GM10266 (cell line): ENCODE data around the gene ABCB4.

Experiments used
- DNase-seq: peaks from one replicate; pipeline ENCODE4 v3.0.0; 2012; ENCODE audit errors: extremely low spot score
- TF ChIP-seq, protein P1 (sequence below): IDR thresholded peaks from 2 replicates; pipeline ENCODE4 v1.5.1; 2012; ENCODE audit warnings: mild to moderate bottlenecking, low read depth; ENCODE audit not compliant: control insufficient read depth, insufficient read depth; ENCODE audit errors: missing control alignments

Gene ABCB4

DNA sequence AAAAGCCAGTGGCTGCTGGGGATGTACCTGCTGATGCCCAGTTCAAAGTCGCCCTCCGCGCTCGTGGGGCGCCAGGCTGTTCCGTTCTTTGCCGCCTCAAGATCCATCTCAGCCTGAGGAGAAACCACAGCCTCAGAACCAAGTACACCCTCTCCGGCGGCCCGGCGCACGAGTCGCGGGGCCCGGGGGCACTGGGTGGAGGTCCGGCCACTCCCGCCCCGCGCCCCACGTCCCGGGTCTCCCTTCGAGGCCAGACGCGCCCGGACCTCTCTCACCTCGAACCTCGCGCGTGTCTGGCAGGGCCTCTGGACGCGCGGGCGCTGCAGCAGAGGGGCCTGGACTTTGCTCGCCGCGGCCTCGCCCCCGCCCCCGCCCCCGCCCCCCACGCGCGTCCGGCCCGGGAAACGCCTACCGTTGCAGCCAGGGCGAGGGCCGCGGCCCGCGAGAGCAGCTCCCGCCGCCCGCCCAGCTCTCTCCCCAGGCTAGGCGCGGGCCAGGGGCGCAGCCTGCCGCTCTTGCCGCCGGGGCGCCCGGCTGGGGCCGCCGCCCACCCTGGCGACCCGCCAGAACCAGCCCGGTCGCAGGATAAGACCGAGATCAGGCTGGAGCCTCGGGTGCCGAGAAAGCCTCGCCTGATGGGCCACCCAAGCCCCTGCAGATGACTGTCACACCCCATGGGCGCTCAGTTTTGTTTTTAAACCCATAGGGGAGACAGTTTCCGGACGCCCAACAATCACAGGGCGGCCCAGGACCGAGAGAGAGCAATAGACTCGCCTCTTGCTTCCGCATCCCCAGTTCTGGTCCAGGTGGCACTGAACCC, at the start of gene ABCB4:
Gene ABCB4 (minus strand): TSS at position 322 of the 820 bp plus-strand sequence. CDS start 215 bp downstream, at position 107.
- TF ChIP-seq, protein P1, sequence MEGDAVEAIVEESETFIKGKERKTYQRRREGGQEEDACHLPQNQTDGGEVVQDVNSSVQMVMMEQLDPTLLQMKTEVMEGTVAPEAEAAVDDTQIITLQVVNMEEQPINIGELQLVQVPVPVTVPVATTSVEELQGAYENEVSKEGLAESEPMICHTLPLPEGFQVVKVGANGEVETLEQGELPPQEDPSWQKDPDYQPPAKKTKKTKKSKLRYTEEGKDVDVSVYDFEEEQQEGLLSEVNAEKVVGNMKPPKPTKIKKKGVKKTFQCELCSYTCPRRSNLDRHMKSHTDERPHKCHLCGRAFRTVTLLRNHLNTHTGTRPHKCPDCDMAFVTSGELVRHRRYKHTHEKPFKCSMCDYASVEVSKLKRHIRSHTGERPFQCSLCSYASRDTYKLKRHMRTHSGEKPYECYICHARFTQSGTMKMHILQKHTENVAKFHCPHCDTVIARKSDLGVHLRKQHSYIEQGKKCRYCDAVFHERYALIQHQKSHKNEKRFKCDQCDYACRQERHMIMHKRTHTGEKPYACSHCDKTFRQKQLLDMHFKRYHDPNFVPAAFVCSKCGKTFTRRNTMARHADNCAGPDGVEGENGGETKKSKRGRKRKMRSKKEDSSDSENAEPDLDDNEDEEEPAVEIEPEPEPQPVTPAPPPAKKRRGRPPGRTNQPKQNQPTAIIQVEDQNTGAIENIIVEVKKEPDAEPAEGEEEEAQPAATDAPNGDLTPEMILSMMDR, result no peak
- peak; percentile 43 for DNase-seq

DNA sequence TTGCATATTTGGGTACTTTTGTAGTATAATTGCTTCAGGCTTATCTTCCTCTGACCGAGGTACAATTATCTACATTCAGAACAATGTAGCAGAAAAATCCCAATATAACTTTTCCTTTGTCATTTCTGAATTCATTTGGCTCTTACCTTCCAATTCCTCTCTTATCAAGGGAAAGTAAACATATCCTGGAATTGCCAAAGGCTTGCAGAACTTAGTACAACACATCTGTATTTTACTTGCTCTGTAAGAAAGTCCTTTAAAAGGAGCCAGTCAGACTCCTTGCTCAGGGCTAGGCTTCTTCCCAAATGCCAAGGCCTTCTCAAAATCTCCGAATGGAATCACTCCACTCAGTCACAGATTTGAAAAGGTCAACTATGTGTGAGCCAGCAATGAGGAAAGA, 43.3 kb upstream of the ABCB4 start:
- TF ChIP-seq, protein P1, result no peak
- DNase-seq, result no peak

DNA sequence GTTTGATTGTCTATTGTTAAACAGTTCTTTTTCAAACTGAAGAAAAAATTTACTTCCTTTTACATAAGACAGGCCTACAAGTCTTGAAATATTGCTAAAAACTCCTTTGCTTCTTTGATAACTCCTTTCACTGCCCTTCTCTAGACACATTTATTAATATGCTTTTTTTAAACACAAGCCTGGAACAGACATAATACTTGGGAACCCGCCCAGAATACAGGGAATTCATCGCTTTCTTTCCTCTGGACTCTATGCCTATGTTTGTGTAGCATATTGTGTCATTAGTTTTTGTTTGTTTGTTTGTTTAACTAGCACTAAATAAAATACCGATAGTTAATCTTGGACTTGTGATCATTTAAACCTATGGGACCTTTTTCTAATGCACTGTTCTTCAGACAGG, 42.4 kb upstream of the ABCB4 start:
- TF ChIP-seq, protein P1, result no peak
- DNase-seq, result no peak

DNA sequence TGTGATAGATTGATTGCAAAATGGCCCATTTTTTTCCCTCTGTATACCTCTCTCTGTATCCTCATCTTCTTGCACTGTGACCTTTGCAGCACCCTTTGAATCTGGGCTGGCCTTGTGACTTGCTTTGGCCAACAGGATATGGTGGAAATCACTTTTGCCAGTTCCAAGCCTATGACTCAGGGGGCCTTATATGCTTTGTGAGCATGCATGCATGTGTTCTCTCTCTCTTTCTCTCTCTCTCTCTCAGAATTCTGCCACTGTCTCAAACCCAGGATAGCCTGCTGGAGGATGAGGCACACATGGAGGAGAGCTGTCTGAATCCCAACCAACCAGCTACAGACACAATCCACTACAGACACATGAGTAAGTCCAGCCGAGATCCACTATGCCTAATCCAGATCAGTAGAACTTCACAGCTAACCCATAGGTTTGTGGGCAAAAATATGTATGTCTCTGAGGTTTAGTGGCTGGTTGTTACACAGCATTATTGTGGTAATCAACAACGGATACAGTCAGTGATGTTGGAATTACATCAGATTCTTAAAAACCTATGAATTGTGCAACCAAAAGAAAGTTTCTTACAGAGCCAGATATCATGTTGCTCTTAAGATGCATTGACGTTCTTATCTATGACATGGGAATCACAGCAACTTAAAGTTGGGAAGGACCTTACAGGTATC, 41.8 kb upstream of the ABCB4 start:
- no peak for DNase-seq
- TF ChIP-seq, protein P1, result no peak

DNA sequence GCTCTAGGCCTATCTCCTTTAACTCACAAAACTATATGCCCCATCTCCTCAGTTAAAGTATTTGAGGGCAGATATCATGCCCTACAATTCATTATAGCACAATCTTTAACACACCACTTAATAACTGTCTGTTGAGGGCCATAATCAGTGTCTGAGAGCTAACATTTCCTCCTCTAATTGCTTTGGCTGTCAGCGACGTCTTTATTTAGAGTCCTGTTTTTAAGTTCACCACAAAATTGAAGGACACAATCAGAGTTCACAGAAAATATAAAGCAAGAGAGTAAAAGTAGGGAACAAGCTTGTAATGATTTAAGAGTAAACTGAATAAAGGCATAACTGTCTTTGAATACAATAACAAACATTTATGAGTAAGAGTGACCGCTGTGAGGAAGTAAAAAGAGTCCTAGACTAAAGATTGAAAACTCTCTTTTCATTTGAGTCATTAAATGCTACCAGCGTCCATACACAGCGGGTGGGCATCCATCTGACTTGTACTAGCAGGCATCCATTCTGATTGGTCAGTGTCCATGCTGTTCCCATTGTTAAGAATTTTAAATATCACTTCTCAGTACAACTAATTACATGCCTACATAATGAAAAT, 38.4 kb upstream of the ABCB4 start:
- TF ChIP-seq, protein P1, result no peak
- DNase-seq, result no peak

DNA sequence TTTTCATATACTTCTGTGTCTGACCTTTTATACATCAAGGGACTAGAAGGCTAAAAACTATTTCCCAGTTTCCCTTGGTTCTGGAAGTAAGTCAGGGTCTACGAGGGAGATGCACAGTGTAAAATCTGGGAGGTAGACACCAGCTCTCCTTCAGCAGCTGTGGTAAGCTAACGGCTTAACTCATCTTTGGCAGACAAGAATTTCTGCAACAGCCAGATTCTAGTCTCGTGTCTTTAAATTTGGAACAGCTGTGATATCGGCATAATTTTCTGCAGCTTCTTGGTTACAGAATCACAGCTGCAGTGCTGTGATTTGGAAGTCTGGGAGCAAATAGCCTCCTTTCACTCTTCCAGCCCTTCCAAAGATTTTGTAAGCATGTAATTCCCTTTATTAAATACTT, 37.4 kb upstream of the ABCB4 start:
- no peak for DNase-seq
- TF ChIP-seq, protein P1, result no peak
